Tibial nerve (tissue), 3 donors: Measurements from ENCODE around the gene FOXRED1.

Source experiments
- CTCF ChIP-seq, 5 experiments: fragments of 200-600 bp in 3 of 5; fragments of 450-650 bp in 2 of 5; sonication (generic) in 3 of 5; IDR thresholded peaks; one replicate each; pipeline ENCODE4 v1.5.1; 2016 to 2019; ENCODE audit warnings: antibody characterized with exemption in 5 of 5, mild to moderate bottlenecking in 3 of 5, moderate library complexity in 2 of 5
- POLR2A ChIP-seq, 2 donors: fragments of 450-650 bp; IDR thresholded peaks; one replicate each; pipeline ENCODE4 v1.6.1; 2017; ENCODE audit warnings: antibody characterized with exemption in 2 of 2, mild to moderate bottlenecking in 2 of 2, moderate library complexity in 2 of 2

- TF ChIP-seq CTCF (IDR thresholded peaks at IDR 0.05), result no peak
- TF ChIP-seq POLR2A (IDR thresholded peaks at IDR 0.05), result no peak
Observed at GRCh38 chr11:126305699-126306098, 36.7 kb downstream of the FOXRED1 start.
